A673 (cell line): ENCODE data around the gene CNKSR1. TPM values are rescaled to one million over a fixed set of nuclear protein-coding genes. Genes with fewer than 3 reads are reported as not detected.

Experiments used
- BruUV-seq: library from RNA; stranded (reverse); fragments of 400-500 nt; replicated peaks from 2 replicates; lab custom pipeline; 2021; lab: Mats Ljungman, UMichigan
- CTCF ChIA-PET: fragments of 300-600 bp; sonication (Branson Sonifier 250); formaldehyde crosslinking; loops from one replicate; lab custom pipeline; 2022; ENCODE audit warnings: antibody characterized with exemption; lab: Charles Lee
- POLR2A ChIA-PET: fragments of 300-600 bp; sonication (Branson Sonifier 250); formaldehyde crosslinking; loops from one replicate; lab custom pipeline; 2022; ENCODE audit warnings: antibody characterized with exemption; ENCODE audit not compliant: low non-redundant PET; lab: Charles Lee
- DNase-seq: peaks from one replicate; pipeline ENCODE4 v3.0.0-alpha.2; 2015; ENCODE audit warnings: low spot score
- H3K27ac ChIP-seq: fragments of 200-600 bp; sonication (generic); 2 replicates; pipeline ENCODE4 v1.5.1; 2016; ENCODE audit warnings: mixed run types, low read depth, mild to moderate bottlenecking, mixed read lengths, antibody characterized with exemption, low read length; ENCODE audit not compliant: poor library complexity, severe bottlenecking
- H3K27me3 ChIP-seq: fragments of 200-600 bp; sonication (generic); replicated peaks from 2 replicates; pipeline ENCODE4 v1.6.1; 2017; ENCODE audit warnings: mixed run types, low read depth, mild to moderate bottlenecking, mixed read lengths, antibody characterized with exemption, low read length; ENCODE audit not compliant: insufficient read depth, poor library complexity
- H3K36me3 ChIP-seq: fragments of 200-600 bp; sonication (generic); 2 replicates; pipeline ENCODE4 v1.6.1; 2016; ENCODE audit warnings: mixed run types, mild to moderate bottlenecking, mixed read lengths, antibody characterized with exemption, low read length; ENCODE audit not compliant: insufficient read depth, poor library complexity, severe bottlenecking
- H3K4me1 ChIP-seq: fragments of 200-600 bp; sonication (generic); 2 replicates; pipeline ENCODE4 v1.6.1; 2017; ENCODE audit warnings: mixed run types, mild to moderate bottlenecking, mixed read lengths, antibody characterized with exemption, low read length; ENCODE audit not compliant: insufficient read depth, poor library complexity, severe bottlenecking
- H3K4me3 ChIP-seq: fragments of 200-600 bp; sonication (generic); 2 replicates; pipeline ENCODE4 v1.5.1; 2016; ENCODE audit warnings: low read depth, mixed run types, mild to moderate bottlenecking, mixed read lengths, low read length; ENCODE audit not compliant: poor library complexity, severe bottlenecking
- H3K9me3 ChIP-seq: fragments of 200-600 bp; sonication (generic); 2 replicates; pipeline ENCODE4 v1.6.1; 2016; ENCODE audit warnings: mixed run types, low read depth, mild to moderate bottlenecking, mixed read lengths, antibody characterized with exemption, low read length; ENCODE audit not compliant: poor library complexity, severe bottlenecking
- CTCF ChIP-seq: fragments of 300-800, 200-600 bp; sonication (generic); conservative IDR thresholded peaks from 2 replicates; pipeline ENCODE4 v1.5.1; 2017; ENCODE audit warnings: low read depth, mild to moderate bottlenecking, antibody characterized with exemption, low read length, moderate library complexity, mixed read lengths
- EZH2 ChIP-seq: fragments of 200-600 bp; sonication (generic); IDR thresholded peaks from 2 replicates; pipeline ENCODE4 v1.6.1; 2017; ENCODE audit warnings: borderline replicate concordance, low read depth, mild to moderate bottlenecking, mixed read lengths, antibody characterized with exemption, low read length; ENCODE audit not compliant: poor library complexity, severe bottlenecking
- intact Hi-C: fragments of 100-400 bp; cut with micrococcal nuclease; formaldehyde crosslinking; loops from one replicate; pipeline ENCODE4 v1.10.0; 2022; ENCODE audit not compliant: unreplicated experiment
- total RNA-seq: library from RNA; stranded (reverse); gene quantifications from 2 replicates; pipeline ENCODE4 v1.2.3, GENCODE V29; 2021

The CNKSR1 gene
- total RNA-seq, 1 experiment from 2014 or later, result 1.8 TPM

GRCh38 chr1:26190373-26190987 lies 13.2 kb downstream of the CNKSR1 start, which contains the start of gene CATSPER4:
Gene CATSPER4 (plus strand): TSS chr1:26190602. CDS start chr1:26190628, 26 bp downstream.
- Histone ChIP-seq H3K27me3 (no peaks in the 10 kb centered on the region), H3K4me3 (no peak within 1 kb of the TSS), H3K36me3 (no peaks in the 10 kb centered on the region), H3K4me1 (no peaks in the 10 kb centered on the region), H3K27ac (no peak within 1 kb of the TSS), H3K9me3 (no peaks in the 10 kb centered on the region)
- intact Hi-C loops, result no loop called here
- ChIA-PET CTCF (interaction anchor here (0.6 to 1.0 kb wide), 3 partner anchors 19 to 131 kb away, joined by 3 to 4 read pairs (median 4); partner anchors contain the start of gene CEP85), POLR2A (no interaction called here)
- no TSS peak for BruUV-seq
- TF ChIP-seq CTCF, result peak; percentile 31
- no peak for TF ChIP-seq EZH2
- peak; percentile 45 for DNase-seq

GRCh38 chr1:26191739-26192138 lies 14.4 kb downstream of the CNKSR1 start:
- ChIA-PET POLR2A (no interaction called here), CTCF (interaction anchor here (0.7 kb wide), 1 partner anchor 13 kb away, joined by 4 read pairs; no protein-coding TSS in a partner anchor)
- intact Hi-C loops, result no loop called here
- Histone ChIP-seq H3K4me3 (no peak overlapping the region), H3K27me3 (no peaks in the 10 kb centered on the region), H3K9me3 (no peaks in the 10 kb centered on the region), H3K27ac (no peak overlapping the region), H3K4me1 (no peaks in the 10 kb centered on the region), H3K36me3 (no peaks in the 10 kb centered on the region)
- BruUV-seq, result no TSS peak
- DNase-seq, result no peak
- TF ChIP-seq CTCF (no peak), EZH2 (no peak)

GRCh38 chr1:26195805-26196204 lies 18.5 kb downstream of the CNKSR1 start:
- Histone ChIP-seq H3K4me3 (no peak overlapping the region), H3K36me3 (no peaks in the 10 kb centered on the region), H3K9me3 (no peaks in the 10 kb centered on the region), H3K27ac (no peak overlapping the region), H3K4me1 (no peaks in the 10 kb centered on the region), H3K27me3 (no peaks in the 10 kb centered on the region)
- ChIA-PET CTCF (no interaction called here), POLR2A (no interaction called here)
- intact Hi-C loops, result no loop called here
- no peak for TF ChIP-seq CTCF
- no peak for TF ChIP-seq EZH2
- no TSS peak for BruUV-seq
- no peak for DNase-seq
